Thoracic aorta (tissue), 2 donors: ENCODE measurements around the gene NAV2. TPM values are rescaled to one million over a fixed set of nuclear protein-coding genes. Genes with fewer than 3 reads are reported as not detected.

Experiments used
- ATAC-seq: fragments of 150-250 bp; one replicate; pipeline ENCODE4 v1.8.0; 2017; ENCODE audit warnings: low read depth; ENCODE audit not compliant: insufficient number of reproducible peaks, low FRiP score
- DNase-seq: peaks from one replicate; pipeline ENCODE4 v3.0.0-alpha.2; 2020; ENCODE audit warnings: low spot score
- H3K27ac ChIP-seq, 2 donors: fragments of 200-600 bp; sonication (generic); 1 replicate in 1 of 2; 2 replicates in 1 of 2; pipeline ENCODE4 v1.5.1; 2016; ENCODE audit warnings: mild to moderate bottlenecking in 2 of 2, moderate library complexity in 2 of 2
- H3K27me3 ChIP-seq: fragments of 200-600 bp; sonication (generic); replicated peaks from 2 replicates; pipeline ENCODE4 v1.6.0; 2016; ENCODE audit warnings: mild to moderate bottlenecking; ENCODE audit not compliant: insufficient read depth
- H3K36me3 ChIP-seq: fragments of 200-600 bp; sonication (generic); one replicate; pipeline ENCODE4 v1.5.1; 2016
- H3K4me1 ChIP-seq, 2 donors: fragments of 200-600 bp; sonication (generic); 1 replicate in 1 of 2; 2 replicates in 1 of 2; pipeline versions ENCODE4 v1.5.1 to v1.6.0; 2016; ENCODE audit warnings: low read depth in 2 of 2, mild to moderate bottlenecking in 1 of 2; ENCODE audit not compliant: control insufficient read depth in 1 of 2
- H3K4me3 ChIP-seq: fragments of 200-600 bp; sonication (generic); 2 replicates; pipeline ENCODE4 v1.5.1; 2016; ENCODE audit warnings: mild to moderate bottlenecking
- H3K9me3 ChIP-seq: fragments of 200-600 bp; sonication (generic); 2 replicates; pipeline ENCODE4 v1.5.1; 2016
- CTCF ChIP-seq: fragments of 200-600 bp; sonication (generic); IDR thresholded peaks from one replicate; pipeline ENCODE4 v1.5.1; 2019; ENCODE audit warnings: antibody characterized with exemption
- total RNA-seq, 2 donors: library from RNA; depleted of rRNA; stranded (reverse); fragments of >200 nt; gene quantifications; one replicate each; pipeline versions ENCODE4 v1.1.0 to v1.2.3, GENCODE V29; 2016

The NAV2 gene
- total RNA-seq, 2 donors from 2014 or later = 125 to 230 TPM

GRCh38 chr11:19819148-19819547, 106.5 kb downstream of the NAV2 start:
- ATAC-seq (no peak), DNase-seq (no peak)
- Histone ChIP-seq H3K27ac (no peak overlapping the region), H3K36me3 (no peaks in the 10 kb centered on the region), H3K4me1 (peaks cover 47 to 80% of the 10 kb centered on the region in 2 donors), H3K9me3 (no peaks in the 10 kb centered on the region), H3K27me3 (no peaks in the 10 kb centered on the region), H3K4me3 (no peak overlapping the region)
- no peak for TF ChIP-seq CTCF

GRCh38 chr11:19820100-19820499, 107.5 kb downstream of the NAV2 start:
- H3K9me3 ChIP-seq = no peaks in the 10 kb centered on the region
- no peaks in the 10 kb centered on the region for H3K36me3 ChIP-seq
- ATAC-seq = no peak
- H3K4me3 ChIP-seq = no peak overlapping the region
- H3K4me1 ChIP-seq = peaks cover 38 to 70% of the 10 kb centered on the region in 2 donors
- no peaks in the 10 kb centered on the region for H3K27me3 ChIP-seq
- TF ChIP-seq CTCF = no peak
- H3K27ac ChIP-seq = no peak overlapping the region
- DNase-seq = no peak

- ATAC-seq (no peak), DNase-seq (no peak)
- H3K27ac ChIP-seq = no peak overlapping the region
- H3K36me3 ChIP-seq = no peaks in the 10 kb centered on the region
- no peaks in the 10 kb centered on the region for H3K9me3 ChIP-seq
- no peak for TF ChIP-seq CTCF
- H3K4me1 ChIP-seq = peaks cover 27 to 67% of the 10 kb centered on the region in 2 donors
- no peaks in the 10 kb centered on the region for H3K27me3 ChIP-seq
- no peak overlapping the region for H3K4me3 ChIP-seq
These were observed 108.8 kb downstream of the NAV2 start for GRCh38 chr11:19821412-19821875.

GRCh38 chr11:19821993-19822392, 109.4 kb downstream of the NAV2 start:
- ATAC-seq = no peak
- no peaks in the 10 kb centered on the region for H3K36me3 ChIP-seq
- no peak overlapping the region for H3K4me3 ChIP-seq
- no peak overlapping the region for H3K27ac ChIP-seq
- TF ChIP-seq CTCF = no peak
- H3K27me3 ChIP-seq = no peaks in the 10 kb centered on the region
- no peak for DNase-seq
- peaks cover 23 to 67% of the 10 kb centered on the region in 2 donors for H3K4me1 ChIP-seq
- no peaks in the 10 kb centered on the region for H3K9me3 ChIP-seq

GRCh38 chr11:19822531-19822930, 109.9 kb downstream of the NAV2 start:
- Histone ChIP-seq H3K9me3 (no peaks in the 10 kb centered on the region), H3K36me3 (no peaks in the 10 kb centered on the region), H3K4me1 (peaks cover 19 to 66% of the 10 kb centered on the region in 2 donors), H3K27me3 (no peaks in the 10 kb centered on the region), H3K27ac (no peak overlapping the region), H3K4me3 (no peak overlapping the region)
- DNase-seq (no peak), ATAC-seq (no peak)
- TF ChIP-seq CTCF = no peak
